SK-N-SH (cell line): ENCODE measurements around the gene PKNOX1.
"Not testable (repeated sequence)": the region's sequence is repeated elsewhere in the genome, so short reads cannot be mapped to it uniquely, and the experiment has no call there.

ENCODE experiments used
- EP300 ChIP-seq, 2 experiments: IDR thresholded peaks; 2 replicates each; pipeline versions ENCODE4 v1.4.0 to v1.6.1; 2012; ENCODE audit warnings: borderline replicate concordance in 1 of 2, low read depth in 1 of 2, low read length in 1 of 2
- GABPA ChIP-seq: IDR thresholded peaks from 2 replicates; pipeline ENCODE4 v1.4.0; 2012; ENCODE audit warnings: low read depth, mild to moderate bottlenecking
- GATA2 ChIP-seq: sonication (generic); formaldehyde crosslinking; IDR thresholded peaks from 2 replicates; pipeline ENCODE4 v1.5.0; 2020; ENCODE audit warnings: mild to moderate bottlenecking, missing genetic modification reagents
- NFIC ChIP-seq: IDR thresholded peaks from 2 replicates; pipeline ENCODE4 v1.4.0; 2012; ENCODE audit warnings: borderline replicate concordance
- RAD21 ChIP-seq: IDR thresholded peaks from 2 replicates; pipeline ENCODE4 v1.6.1; 2012; ENCODE audit warnings: mild to moderate bottlenecking, low read length
- REST ChIP-seq: IDR thresholded peaks from 2 replicates; pipeline ENCODE4 v1.6.1; 2012; ENCODE audit warnings: mild to moderate bottlenecking, low read depth, low read length, moderate library complexity
- RXRA ChIP-seq: IDR thresholded peaks from 2 replicates; pipeline ENCODE4 v1.4.0; 2012; ENCODE audit warnings: low read depth, mild to moderate bottlenecking, borderline replicate concordance
- SMC3 ChIP-seq: IDR thresholded peaks from 2 replicates; pipeline ENCODE4 v1.6.1; 2012; ENCODE audit warnings: low read depth, low read length, improper control_type of control experiment
- TCF12 ChIP-seq: IDR thresholded peaks from 2 replicates; pipeline ENCODE4 v1.4.0; 2012
- TEAD4 ChIP-seq: IDR thresholded peaks from 2 replicates; pipeline ENCODE4 v1.4.0; 2012; ENCODE audit warnings: mild to moderate bottlenecking, borderline replicate concordance; ENCODE audit not compliant: insufficient read depth
- YY1 ChIP-seq: IDR thresholded peaks from 2 replicates; pipeline ENCODE4 v1.4.0; 2012; ENCODE audit warnings: low read depth, mild to moderate bottlenecking
- TF ChIP-seq, protein P1 (sequence below): fragments of 200-600 bp; sonication (generic); IDR thresholded peaks from 2 replicates; pipeline ENCODE4 v1.6.1; 2017; ENCODE audit warnings: antibody characterized with exemption, mild to moderate bottlenecking, moderate library complexity
- TF ChIP-seq, protein P2 (sequence below): IDR thresholded peaks from 2 replicates; pipeline ENCODE4 v1.4.0; 2012; ENCODE audit warnings: low read depth

GRCh38 chr21:43045165-43045875 is 71.0 kb downstream of the PKNOX1 start:
- TF ChIP-seq, protein P1, sequence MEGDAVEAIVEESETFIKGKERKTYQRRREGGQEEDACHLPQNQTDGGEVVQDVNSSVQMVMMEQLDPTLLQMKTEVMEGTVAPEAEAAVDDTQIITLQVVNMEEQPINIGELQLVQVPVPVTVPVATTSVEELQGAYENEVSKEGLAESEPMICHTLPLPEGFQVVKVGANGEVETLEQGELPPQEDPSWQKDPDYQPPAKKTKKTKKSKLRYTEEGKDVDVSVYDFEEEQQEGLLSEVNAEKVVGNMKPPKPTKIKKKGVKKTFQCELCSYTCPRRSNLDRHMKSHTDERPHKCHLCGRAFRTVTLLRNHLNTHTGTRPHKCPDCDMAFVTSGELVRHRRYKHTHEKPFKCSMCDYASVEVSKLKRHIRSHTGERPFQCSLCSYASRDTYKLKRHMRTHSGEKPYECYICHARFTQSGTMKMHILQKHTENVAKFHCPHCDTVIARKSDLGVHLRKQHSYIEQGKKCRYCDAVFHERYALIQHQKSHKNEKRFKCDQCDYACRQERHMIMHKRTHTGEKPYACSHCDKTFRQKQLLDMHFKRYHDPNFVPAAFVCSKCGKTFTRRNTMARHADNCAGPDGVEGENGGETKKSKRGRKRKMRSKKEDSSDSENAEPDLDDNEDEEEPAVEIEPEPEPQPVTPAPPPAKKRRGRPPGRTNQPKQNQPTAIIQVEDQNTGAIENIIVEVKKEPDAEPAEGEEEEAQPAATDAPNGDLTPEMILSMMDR, result not testable (repeated sequence)
- TF ChIP-seq EP300 (IDR thresholded peaks at IDR 0.05; ENCODE audit: borderline replicate concordance in 1 of 2, low read depth in 1 of 2, low read length in 1 of 2); RXRA; RAD21; REST; SMC3; TCF12; NFIC; GABPA; TEAD4; YY1; GATA2: not testable (repeated sequence)
- TF ChIP-seq, protein P2, sequence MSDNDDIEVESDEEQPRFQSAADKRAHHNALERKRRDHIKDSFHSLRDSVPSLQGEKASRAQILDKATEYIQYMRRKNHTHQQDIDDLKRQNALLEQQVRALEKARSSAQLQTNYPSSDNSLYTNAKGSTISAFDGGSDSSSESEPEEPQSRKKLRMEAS, result not testable (repeated sequence)
